HG03064 (cell line): ENCODE results near the gene EYA2.
"Not testable (repeated sequence)": the region's sequence is repeated elsewhere in the genome, so short reads cannot be mapped to it uniquely, and the experiment has no call there.

Source experiments
- ATAC-seq: cut with Tn5 transposase; IDR thresholded peaks from one replicate; pipeline ENCODE4 v1.9.1; 2021; ENCODE audit warnings: low read depth; ENCODE audit not compliant: unreplicated experiment

Gene EYA2, protein sequence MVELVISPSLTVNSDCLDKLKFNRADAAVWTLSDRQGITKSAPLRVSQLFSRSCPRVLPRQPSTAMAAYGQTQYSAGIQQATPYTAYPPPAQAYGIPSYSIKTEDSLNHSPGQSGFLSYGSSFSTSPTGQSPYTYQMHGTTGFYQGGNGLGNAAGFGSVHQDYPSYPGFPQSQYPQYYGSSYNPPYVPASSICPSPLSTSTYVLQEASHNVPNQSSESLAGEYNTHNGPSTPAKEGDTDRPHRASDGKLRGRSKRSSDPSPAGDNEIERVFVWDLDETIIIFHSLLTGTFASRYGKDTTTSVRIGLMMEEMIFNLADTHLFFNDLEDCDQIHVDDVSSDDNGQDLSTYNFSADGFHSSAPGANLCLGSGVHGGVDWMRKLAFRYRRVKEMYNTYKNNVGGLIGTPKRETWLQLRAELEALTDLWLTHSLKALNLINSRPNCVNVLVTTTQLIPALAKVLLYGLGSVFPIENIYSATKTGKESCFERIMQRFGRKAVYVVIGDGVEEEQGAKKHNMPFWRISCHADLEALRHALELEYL

DNA sequence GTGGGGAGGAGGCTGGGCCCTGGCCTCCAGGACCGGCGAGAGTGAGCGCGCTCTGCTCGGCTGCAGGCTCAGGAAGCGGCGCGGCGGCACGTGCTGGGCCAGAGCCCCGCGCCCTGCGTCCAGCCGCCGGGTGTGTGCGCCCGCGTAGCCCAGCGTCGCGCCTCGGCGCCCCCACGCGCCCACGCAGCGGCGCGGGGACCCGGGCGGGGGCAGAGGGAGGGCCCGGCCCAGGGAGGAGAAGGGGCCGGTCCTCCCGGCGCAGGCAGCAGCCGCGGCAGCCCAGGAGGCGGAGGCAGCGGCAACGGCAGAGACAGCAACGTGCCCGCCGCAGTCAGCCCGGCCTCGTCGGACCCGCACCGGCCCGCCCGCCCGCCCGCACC is at the start of gene EYA2:
Gene EYA2 (plus strand): TSS at position 265 of the 380 bp plus-strand sequence. CDS start 95,168 bp downstream, outside the sequence.
- ATAC-seq: no peak

DNA sequence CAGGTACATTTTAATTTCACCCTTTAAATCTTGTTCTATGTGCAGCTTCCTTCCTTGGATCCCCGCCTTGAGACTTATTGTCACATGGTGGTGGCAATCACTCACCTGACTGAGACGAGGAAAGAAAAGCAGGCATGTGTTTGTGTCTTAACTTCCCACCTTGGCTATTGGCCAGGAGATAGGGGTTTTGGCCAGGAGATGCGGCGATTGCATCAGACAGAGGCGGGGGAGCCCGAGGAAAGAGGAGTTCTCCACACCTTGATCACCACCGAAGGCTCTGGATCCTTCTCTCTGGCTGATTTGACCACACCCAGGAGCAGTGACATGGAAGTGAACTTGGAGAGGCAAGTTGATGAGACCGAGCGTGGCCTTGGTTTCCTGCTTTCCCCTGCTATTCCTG is 49.7 kb upstream of the EYA2 start:
- no peak for ATAC-seq

DNA sequence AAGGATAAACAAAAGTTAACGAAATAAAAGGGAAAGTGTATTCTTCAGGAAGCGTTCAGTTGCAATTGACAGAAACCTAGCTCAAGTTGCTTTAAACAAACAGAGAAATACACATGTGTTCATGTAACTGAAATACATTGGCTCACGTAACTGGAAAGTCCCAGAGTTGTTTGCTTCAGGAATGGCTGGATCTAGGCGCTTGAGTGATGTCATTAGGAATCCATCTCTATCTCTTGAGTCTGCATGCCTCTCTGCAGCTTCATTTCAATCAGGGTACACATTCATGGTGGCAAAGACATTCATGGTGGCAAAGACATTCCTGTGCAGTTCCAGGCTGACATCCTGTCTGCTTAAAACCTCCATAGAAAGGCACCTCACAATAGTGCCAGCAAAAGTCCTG is 45.4 kb upstream of the EYA2 start:
- ATAC-seq: no peak

DNA sequence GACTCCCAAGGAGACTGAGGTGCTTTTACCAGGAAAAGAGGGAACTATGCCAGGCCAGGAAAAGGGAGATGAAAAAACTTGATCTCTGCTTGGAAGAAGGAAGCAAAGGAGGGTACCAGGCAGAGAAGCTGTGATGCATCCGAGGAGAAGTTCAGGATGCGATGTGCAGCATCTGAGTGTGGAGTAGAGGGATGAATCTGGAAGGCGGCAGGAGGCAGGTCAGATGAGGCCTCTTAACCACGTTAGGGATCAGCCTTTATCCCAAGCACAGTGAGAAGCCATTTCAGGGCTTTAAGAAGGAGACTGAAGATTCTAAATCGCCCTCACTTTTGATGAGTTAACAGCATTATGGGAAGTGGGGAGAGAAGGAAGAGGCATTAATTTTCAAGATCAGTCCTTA is 44.9 kb upstream of the EYA2 start:
- no peak for ATAC-seq

DNA sequence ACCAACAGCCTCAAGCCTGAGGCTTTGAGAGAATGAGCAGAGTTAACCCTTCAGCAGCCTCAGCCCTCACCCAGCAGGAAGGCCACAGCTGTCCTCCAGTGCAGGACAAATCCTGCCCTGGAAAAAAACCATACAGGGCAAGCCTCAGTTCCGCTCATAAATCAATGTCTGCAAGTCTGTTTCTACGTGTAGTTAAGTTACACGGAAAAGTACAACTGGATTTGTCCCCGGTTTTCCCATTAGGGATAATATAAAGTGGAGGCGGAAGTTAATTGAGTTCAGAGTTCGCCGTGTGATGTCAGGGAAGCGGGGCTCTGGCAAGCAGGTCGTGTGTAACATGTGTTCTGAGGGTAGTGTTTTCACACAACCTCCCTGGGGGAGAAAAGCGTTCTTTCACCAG is 44.2 kb upstream of the EYA2 start:
- ATAC-seq: no peak

DNA sequence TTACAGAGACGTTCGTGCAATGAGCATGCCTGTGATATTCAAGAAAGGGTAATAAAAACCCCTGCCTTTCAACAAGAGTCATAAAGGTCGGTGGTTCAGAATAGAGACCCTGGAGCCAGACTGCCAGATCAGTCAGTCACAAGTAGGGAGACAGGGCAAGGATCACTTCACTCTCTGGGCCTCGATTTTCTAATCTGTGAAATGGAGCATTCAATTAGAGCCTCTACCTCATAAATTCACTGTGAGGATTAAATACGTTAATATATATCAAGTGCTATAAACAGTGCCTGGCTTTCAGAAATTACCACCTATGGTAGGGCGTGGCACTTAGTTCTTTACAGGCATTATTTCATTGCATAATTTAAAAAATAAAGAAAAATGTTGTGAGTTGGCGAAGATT is 43.7 kb upstream of the EYA2 start:
- ATAC-seq: no peak

DNA sequence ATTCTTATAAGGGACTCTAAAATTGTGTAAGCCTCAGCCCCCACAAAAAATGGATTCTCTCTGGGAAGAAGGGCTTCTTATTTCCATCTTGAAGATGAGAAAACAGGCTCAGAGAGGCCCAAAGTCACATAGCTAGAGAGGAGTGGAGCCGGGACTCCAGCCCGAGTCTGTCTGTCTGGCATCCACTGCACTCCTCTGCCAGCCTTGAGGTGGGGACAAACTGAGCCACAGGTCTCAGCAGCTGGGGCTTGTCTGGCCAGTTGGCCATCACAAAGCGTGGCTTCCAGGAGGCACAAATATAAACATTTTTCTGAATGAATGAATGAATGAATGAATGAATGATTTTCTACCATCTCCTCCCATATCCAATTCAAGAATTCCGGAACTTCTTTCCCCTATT is 42.9 kb upstream of the EYA2 start:
- ATAC-seq: no peak

DNA sequence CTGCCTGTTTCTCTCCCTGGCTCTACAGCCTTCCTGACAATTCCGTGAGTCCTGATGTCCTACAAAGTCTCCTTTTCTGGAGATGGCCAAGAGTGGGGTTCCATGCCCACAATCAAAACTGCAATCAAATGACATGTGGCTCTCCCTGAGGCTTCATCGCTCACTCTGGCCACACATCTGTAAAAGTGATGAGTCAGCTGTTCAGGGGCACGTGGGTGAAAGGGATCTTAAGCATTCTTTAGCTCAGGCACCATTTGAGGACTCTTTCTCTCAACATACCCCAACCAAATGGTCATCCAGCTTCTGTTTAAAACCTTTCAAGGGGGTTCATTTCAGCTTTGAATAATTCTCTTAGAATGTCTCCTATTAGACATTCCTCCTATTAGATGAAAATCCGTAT is 42.3 kb upstream of the EYA2 start:
- no peak for ATAC-seq

DNA sequence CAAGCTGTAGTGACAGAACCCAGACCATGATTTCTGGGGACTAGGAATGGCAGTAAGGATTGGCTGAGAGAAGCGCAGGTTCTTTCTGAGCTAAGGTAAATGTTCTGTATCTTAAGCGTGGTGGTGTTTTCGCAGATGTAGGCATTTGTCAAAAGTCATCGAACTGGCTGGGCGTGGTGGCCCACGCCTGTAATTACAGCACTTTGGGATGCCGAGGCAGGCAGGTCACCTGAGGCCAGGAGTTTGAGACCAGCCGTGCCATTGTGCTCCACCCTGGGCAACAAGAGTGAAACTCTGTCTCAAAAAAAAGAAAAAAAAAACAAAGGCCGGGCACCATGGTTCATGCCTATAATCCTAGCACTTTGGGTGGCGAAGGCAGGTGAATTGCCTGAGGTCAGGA is 40.7 kb upstream of the EYA2 start:
- no peak for ATAC-seq

DNA sequence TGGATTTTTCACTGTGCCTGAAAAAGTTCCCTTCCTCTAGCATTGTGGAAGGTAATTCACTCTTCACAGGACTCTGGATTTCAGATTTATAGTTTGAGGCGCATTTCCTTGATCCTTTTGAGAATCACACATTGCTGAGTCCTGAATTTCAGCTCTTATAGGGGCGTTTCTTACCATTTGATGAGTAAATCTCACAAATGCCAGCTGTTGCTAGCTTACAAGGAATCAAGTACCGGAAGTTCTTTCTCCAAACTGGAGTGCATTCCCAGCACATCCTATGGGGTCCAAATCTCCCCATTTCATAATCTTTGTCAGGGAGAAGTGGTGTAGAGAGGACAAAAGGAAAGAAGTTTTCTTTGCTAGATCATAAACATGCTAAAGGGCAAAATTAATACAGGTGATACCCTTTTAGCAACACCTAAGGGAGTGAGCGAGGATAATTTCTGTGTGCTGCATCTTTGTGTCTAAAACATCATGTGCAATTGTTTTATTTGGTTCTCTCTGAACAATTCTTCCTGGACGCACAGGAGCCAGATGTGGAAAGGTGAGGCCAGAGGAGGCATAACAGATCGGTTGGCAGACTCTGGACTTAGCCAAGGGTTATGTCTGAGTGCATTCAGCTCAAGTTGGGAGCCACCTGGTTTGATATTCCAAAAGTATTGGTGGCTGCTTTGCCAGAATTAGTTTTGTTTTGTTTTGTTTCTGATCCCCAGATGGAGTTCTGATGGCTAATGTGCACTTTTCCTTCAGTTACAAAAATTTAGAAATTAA is 37.4 kb upstream of the EYA2 start:
- no peak for ATAC-seq

DNA sequence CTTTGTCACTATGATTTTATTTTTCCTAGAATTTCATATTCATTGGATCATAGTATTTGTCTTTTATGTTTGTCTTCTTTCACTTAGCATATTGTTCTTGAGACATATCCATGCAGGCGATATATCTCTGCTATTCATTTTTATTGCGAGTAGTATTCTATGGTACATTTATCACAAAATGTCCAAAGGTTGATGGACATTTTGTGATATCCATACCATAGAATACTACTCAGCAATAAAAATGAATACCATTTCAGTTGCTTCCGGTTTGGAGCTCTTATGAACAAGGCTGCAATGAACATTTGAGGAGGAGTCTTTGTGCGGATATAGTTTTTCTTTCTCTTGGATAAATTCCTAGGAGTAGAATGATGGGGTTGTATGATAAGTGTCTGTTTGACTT is 28.8 kb upstream of the EYA2 start:
- ATAC-seq: no peak

DNA sequence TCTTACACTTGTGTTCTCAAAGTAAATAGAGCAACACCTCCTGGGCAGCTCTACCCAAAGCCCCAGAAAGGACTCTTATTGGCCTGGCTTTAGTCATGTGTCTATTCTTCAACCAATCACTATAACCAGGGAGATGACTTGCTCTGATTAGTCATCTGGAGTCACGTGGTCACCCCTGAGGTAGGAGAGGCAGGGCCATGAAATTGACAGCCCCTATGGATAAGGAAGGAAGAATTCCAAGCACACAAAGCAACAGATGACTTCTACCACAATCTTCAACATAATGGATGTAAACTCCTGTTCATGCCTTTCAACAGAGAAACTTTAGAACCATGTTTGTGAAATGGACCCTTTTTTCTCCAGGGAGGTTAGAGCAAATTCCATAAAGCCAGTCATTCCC is 24.6 kb upstream of the EYA2 start:
- no peak for ATAC-seq

DNA sequence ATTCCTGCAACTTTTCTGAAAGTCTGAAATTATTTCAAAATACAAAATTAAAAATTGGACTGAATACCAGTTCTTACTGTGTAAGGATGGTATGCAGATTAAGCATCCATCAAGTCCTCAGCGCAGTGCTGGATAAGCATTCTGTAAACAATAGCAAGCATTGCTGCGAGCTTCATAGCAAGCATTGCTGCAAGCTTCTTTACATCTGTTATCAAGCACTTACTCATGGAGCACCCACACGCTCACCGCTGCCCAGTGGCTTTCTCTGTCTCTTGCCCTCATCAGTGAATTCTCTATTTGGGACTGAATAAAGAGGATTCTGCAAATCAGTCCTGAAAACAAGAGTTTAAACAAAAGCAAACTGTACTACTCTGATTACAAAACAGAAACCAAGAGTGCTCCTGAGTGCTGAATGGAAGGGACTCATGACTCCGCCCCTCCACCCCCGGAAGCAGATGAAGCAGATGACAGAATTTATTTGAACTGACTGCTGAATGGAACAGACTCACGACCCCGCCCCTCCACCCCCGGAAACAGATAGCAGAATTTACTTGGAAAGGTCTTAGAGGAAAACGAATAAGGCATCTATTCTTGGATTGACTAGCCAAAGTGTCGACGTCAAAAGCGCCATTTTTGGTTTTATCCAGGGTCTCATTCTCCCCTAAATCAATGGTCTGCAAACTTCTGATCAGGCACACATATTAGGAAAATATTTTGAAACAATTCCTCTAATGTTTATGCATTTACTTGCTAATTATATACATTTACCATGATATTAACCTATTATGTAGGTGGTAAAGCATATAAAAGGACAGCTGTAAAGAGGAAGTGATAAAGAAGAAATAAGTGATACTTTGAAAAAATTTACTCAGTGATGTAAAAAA is 22.1 kb upstream of the EYA2 start:
- ATAC-seq: no peak

DNA sequence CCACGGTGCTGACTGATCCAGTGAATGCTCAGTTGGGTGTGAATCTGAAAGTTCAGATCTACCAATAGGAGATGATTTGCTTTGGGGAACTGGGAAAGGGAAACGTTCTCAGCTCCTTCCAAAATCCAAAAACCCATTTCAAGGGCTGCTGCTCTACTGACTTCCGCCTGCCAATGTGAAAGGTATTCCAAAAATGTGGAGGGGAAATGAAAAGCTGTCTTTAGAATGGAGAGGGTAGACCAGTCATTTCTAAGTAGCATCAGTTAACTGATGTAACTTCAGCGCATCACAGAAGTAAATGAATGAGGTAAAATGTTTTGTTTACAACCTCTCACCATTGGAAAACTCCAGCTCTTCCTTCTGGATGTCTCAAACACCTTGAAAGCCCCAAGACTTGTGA is 19.6 kb upstream of the EYA2 start:
- ATAC-seq: no peak

DNA sequence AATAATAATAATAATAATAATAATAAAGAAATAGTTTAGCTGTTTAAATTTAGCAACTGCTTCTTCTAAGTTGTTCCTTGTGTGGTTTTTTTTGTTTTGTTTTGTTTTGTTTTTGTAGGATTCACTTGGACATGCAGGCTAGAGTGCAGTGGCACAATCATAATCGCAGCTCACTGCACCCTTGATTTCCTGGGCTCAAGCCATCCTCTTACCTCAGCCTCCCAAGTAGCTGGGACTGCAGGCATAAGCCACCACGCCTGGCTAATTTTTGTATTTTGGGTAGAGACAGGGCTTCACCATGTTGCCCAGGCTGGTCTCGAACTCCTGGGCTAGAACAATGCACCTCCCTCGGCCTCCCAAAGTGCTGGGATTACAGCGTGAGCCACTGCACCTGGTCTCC is 15.3 kb upstream of the EYA2 start:
- ATAC-seq: no peak

DNA sequence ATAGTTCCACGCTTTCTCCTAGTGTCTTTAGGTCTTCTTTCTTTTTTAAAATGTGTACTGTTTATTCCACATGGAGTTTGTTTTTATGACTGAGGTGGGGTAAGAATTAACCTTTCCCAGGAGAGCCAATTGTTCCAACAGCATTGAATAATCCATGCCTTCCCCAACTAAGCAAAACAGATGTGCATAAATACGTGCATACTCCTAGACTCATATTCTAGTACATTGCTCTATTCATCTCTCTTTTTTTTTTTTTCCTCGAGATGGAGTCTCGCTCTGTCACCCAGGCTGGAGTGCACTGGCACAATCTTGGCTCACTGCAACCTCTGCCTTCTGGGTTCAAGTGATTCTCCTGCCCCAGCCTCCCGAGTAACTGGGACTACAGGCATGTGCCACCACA is 14.7 kb upstream of the EYA2 start:
- not testable (repeated sequence) for ATAC-seq

DNA sequence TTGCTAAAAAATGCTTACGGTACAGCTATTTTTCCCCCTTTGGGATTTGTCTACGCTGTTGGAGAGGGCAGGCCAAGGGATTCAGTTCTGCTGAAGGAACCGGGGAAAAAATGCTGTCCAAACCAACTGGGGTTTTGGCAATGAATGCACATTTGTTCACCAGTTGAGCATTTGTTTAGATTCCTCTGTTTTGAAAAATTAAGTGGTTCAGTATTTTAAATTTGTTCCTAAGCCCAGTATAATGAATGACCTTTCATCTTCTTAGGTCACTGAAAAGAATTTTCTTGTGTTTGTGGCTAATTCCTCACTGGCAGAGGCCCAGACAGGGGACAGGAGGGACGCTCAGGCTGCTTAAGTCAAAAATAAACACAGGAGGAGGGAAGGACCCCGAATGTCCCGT is 10.8 kb upstream of the EYA2 start:
- no peak for ATAC-seq

DNA sequence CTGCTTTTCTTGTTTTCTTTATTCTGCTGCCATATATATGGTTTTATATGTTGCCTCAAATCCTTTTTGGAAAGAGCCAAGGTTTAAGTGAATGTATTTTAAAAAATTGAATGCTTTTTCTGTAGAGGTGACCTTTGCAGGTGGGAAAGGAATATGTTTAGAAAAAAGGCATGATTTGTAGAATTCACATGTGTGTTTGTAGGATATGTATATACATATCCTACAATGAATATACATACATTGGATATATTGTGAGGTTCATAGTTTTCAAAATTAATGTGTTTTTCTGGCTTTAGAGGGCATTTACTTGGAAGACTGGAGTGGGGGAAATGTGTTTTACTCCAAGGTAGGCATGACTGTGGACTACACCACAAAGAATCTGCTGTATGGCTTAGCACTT is 4.0 kb upstream of the EYA2 start:
- ATAC-seq: no peak

DNA sequence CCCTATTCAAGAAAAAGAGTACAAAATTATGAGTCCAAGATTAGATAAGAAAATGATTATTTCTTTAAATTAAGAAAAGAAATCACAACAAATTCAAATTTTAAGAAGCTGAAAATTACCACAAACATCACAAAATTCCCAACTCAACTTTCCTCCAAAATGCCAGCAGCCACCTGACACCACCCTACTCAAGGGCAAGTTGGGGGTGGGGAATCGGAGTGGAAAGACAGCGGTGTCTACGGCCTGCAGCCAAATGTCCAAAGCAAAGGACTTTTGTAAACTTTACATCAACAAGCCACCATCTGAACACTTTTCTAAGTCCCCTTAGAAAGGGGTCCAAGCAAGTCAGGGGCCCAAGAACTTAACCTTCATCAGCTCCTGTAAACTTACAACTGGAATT is 1.6 kb upstream of the EYA2 start:
- no peak for ATAC-seq

DNA sequence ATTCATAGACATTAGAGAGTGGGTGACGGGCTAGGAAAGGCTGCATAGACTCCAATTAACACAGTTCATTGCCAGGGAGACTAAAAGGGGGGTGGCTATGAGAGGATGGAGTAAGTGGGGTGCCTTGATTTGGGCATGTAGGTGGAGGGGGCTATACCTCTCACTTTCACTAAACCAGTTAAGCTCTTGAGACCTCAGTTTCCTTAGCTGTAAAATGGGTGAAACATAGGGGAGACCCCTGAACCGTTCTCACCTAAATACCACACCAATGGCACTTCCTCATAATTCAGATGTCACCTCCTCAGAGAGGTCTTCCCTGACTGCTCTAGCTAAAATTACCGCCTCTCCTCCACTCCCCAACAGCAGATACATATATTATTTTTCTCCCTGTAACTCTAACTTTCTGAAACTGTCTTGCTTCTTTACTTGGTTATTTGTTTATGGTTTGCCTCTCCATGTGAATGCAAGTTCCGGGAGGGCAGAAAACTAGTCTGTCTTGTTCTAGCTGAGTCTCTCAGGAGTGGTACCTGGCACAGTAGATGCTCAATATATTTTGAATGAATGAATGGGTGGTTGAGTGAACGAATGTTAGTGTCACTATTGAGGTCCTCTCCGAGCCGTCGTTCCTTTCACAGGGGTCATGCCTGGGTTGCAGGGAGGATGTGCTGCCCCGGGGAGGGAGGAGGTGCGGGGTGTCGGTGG is 615 bp upstream of the EYA2 start:
- ATAC-seq: no peak
